ENCODE results near the gene GARRE1. TPM values are rescaled to one million over a fixed set of nuclear protein-coding genes. Genes with fewer than 3 reads are reported as not detected.
"Not testable (repeated sequence)": the region's sequence is repeated elsewhere in the genome, so short reads cannot be mapped to it uniquely, and the experiment has no call there.

GARRE1 gene
- total RNA-seq, 1 donor from 2014 or later: 22.5 TPM

DNA sequence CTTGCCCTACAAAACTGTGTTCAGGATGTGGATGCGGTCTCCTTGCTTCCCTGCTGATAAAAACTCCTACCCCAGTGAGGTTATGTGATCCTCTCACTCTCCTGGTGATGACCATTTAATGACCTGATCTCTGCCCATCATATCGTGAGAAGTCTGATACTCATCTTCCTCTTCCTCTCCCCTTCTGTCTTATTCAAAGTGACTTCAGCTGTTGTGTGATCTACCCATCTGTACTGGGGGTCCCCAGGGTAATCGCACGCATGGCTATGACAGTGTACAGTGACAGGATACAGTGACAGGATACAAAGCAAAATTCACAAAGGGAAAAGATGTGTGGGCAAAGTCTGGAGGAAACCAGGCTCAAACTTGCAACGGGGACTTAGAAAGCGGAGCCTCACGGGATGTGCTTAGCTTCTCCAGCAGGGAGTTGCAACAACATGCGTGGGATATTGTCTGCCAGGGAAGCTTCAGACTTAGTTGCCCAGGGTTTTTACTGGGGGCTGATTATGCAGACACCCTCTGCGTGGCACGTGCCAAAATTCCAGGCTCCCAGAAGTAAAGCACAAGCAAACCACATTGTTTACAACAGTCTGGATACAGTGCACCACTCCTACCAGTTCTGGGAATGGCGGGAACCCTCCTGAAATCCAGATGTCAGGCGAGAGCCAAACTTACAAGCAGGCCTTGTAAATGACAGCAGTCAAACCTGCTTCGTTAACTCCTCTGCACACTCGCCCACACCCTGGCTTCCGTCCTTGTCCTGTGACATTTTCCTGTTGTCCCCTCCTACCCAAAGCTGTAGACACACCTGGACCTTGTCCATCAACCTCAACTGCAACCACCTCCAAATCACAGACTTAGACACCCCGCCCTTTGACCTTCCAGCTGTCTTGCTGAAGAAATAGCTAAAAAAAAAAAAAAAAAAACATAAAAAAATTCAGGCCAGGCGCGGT lies 18.0 kb upstream of the GARRE1 start:
- DNase-seq (ENCODE audit: extremely low spot score, unreplicated experiment): no peak
- H3K4me3 Mint-ChIP-seq: no peak overlapping the region
- H3K36me3 Mint-ChIP-seq: no peaks in the 10 kb centered on the region

DNA sequence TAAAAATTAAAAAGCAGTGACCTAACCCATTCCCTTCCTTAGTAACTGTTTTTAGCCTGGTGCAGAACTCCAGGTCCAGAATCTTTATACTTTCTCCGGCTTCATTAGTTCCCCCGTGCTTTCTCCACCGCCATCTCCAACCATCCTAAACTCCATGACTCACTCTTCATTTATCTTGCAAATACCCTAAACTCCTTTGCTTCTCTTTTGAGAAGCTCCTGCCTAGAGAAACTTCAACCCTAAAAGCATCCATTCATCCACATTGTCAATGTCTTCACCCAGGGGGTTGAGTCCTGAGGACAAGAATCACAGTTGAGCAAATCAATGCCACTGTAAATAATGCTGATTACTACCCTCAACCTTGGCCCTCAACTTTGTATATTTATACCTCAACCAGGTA lies 17.1 kb upstream of the GARRE1 start:
- Mint-ChIP-seq H3K4me3 (no peak overlapping the region), H3K27ac (no peak overlapping the region)

More for the DNA sequence above, 18.0 kb upstream of the GARRE1 start:
- Mint-ChIP-seq H3K4me1 (ENCODE audit: unreplicated experiment) (peaks cover 8% of the 10 kb centered on the region), H3K9me3 (no peaks in the 10 kb centered on the region), H3K27me3 (no peaks in the 10 kb centered on the region), H3K27ac (no peak overlapping the region)
- TF ChIP-seq, protein P1, sequence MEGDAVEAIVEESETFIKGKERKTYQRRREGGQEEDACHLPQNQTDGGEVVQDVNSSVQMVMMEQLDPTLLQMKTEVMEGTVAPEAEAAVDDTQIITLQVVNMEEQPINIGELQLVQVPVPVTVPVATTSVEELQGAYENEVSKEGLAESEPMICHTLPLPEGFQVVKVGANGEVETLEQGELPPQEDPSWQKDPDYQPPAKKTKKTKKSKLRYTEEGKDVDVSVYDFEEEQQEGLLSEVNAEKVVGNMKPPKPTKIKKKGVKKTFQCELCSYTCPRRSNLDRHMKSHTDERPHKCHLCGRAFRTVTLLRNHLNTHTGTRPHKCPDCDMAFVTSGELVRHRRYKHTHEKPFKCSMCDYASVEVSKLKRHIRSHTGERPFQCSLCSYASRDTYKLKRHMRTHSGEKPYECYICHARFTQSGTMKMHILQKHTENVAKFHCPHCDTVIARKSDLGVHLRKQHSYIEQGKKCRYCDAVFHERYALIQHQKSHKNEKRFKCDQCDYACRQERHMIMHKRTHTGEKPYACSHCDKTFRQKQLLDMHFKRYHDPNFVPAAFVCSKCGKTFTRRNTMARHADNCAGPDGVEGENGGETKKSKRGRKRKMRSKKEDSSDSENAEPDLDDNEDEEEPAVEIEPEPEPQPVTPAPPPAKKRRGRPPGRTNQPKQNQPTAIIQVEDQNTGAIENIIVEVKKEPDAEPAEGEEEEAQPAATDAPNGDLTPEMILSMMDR (conservative IDR thresholded peaks at IDR 0.05): no peak

GRCh38 chr19:34237939-34238338 lies 16.4 kb upstream of the GARRE1 start:
- no peak overlapping the region for H3K27ac Mint-ChIP-seq
- H3K36me3 Mint-ChIP-seq: peaks cover 3% of the 10 kb centered on the region
- no peaks in the 10 kb centered on the region for H3K27me3 Mint-ChIP-seq
- no peak overlapping the region for H3K4me3 Mint-ChIP-seq
- peaks cover 10% of the 10 kb centered on the region for H3K4me1 Mint-ChIP-seq (ENCODE audit: unreplicated experiment)
- peaks cover 4% of the 10 kb centered on the region for H3K9me3 Mint-ChIP-seq
- TF ChIP-seq, protein P1 (conservative IDR thresholded peaks at IDR 0.05): no peak
- DNase-seq (ENCODE audit: extremely low spot score, unreplicated experiment): no peak

More for the DNA sequence above, 17.1 kb upstream of the GARRE1 start:
- Mint-ChIP-seq H3K27me3 (no peaks in the 10 kb centered on the region), H3K4me1 (ENCODE audit: unreplicated experiment) (peaks cover 13% of the 10 kb centered on the region), H3K9me3 (peaks cover 4% of the 10 kb centered on the region), H3K36me3 (peaks cover 3% of the 10 kb centered on the region)
- TF ChIP-seq, protein P1 (conservative IDR thresholded peaks at IDR 0.05): no peak
- no peak for DNase-seq (ENCODE audit: extremely low spot score, unreplicated experiment)

DNA sequence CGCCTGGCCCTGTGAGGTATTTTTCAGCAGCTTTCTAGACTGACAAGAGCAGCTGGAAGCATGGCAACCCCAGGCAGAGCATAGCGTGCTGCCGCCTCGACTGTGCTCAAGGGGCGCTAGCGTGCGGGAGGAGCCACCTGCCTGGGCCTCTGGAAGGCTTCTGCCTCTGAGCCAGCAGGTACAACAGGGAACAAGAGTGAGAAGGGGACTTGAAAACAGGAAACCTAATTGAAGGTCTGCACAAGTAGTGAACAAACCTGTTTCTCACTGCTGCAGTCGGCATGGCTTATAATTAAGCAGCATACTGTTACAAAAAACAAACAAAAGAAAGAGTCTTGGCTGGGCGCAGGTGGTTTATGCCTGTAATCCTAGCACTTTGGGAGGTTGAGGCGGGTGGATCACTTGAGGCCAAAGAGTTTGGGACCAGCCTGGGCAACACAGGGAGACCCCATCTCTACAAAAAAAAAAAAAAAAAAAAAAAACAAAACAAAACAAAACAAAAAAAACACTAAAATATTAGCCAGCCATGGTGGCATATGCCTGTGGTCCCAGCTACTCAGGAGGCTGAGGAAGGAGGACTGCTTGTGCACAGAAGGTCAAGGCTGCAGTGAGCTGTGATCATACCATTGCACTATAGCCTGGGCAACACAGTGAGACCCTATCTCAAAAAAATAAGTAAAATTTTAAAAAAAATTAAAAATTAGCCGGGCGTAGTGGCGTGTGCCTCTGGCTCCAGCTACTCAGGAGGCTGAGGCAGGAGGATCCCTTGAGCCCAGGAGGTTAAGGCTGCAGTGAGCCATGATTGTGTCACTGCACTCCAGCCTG lies 12.6 kb upstream of the GARRE1 start:
- no peak overlapping the region for H3K4me3 Mint-ChIP-seq
- H3K9me3 Mint-ChIP-seq: peaks cover 4% of the 10 kb centered on the region
- no peaks in the 10 kb centered on the region for H3K27me3 Mint-ChIP-seq
- TF ChIP-seq, protein P1 (conservative IDR thresholded peaks at IDR 0.05): peak; percentile 68
- peak; percentile 75 for DNase-seq (ENCODE audit: extremely low spot score, unreplicated experiment)
- H3K27ac Mint-ChIP-seq: peak overlapping the region; percentile 89
- peaks cover 5% of the 10 kb centered on the region for H3K4me1 Mint-ChIP-seq (ENCODE audit: unreplicated experiment)
- H3K36me3 Mint-ChIP-seq: peaks cover 3% of the 10 kb centered on the region

DNA sequence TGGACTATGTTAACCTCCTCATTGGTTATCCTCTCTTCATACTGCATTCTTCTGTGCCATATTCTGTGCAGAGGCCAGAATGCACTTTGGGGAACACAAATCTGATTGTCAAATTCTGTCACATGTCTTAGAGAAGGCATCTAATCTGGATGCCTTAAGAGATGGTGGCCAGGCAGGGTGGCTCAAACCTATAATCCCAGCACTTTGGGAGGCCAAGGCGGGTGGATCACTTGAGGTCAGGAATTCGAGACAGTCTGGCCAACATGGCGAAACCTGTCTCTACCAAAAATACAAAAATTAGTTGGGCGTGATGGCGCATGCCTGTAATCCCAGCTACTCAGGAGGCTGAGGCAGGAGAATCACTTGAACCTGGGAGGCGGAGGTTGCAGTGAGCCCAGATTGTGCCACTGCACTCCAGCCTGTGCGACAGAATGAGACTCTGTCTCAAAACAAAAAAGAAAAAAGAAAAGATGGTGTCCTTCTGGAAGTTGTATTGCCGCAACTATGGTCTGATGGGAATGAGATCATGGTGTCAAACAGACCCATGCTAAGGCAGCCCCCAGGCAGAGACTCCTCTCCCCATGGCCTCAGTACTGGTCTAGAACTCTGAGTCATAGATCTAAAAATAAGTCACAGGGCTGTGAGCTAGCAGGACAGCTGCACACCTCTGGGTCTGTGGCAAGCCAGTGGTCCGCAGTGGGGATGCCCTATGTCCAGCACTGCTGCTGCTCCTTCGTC lies 11.0 kb upstream of the GARRE1 start:
- not testable (repeated sequence) for H3K36me3 Mint-ChIP-seq; H3K4me3 Mint-ChIP-seq; H3K9me3 Mint-ChIP-seq; H3K4me1 Mint-ChIP-seq (ENCODE audit: unreplicated experiment); H3K27me3 Mint-ChIP-seq; DNase-seq (ENCODE audit: extremely low spot score, unreplicated experiment)
- peak overlapping the region; percentile 26 for H3K27ac Mint-ChIP-seq

All from type B pancreatic cell (in vitro differentiated cells).